ENCODE measurements around the gene S100A13.

The S100A13 gene

DNA sequence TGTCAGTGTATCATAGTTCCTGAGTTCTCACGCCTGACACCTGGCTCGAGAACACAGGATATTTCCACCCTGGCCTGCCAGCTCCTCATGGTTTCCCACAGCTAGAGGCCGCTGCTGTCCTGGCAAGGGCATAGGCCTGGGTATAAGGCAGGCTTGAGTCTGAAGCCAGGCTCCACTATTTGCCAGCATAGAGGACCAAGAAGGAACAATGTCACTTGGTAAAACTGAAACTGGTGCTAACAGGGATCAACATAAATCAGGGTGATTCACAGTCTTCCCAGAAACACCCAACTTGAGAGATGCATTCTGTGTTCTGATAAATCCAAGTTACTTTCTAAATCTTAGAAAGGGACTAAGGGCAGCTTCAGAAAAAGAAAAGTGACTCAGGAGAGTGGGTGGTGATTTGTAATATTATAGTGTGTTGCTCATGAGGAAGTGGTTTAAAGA is 54.7 kb downstream of the S100A13 start:
- DNase-seq (ENCODE audit: low spot score), result peak; percentile 81

DNA sequence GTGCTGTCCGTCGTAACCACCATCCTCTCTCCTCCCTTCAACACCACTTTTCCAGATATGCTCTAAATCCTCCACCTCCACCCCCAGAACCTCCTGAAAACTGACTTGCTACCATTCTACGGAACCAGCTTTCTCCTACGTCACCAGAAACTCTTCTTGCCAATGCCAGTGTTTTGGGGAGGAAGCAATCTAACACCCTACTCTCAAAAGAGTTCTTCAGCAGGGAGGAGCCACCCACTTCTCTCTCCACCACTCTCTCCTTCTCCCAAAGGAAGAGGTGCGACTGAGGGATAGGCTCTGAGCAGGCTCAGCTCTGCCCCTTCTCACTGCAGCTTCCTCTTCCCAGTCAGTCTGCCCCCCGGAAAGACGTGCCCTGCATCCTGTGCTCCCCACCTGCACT is 55.6 kb downstream of the S100A13 start:
- no peak for DNase-seq (ENCODE audit: low spot score)

DNA sequence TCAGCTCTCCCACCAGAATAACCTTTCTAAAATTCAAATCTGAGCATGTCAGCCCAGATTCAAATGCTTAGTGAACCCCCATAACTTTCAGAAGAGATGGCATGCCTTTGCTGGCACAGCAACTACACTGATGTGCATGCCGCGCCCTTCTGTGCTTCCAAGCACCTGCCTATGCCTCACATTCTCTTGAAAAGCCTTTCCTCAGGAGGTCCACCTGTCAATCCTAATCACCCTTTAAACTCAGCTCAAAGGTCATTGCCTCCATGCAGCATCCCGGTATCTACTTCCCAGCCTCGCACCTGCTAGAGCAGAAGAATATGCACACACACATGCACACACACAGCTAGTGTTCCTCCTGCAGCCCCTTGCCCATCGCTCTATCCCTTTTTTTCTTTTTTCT is 56.4 kb downstream of the S100A13 start:
- DNase-seq (ENCODE audit: low spot score), result no peak

DNA sequence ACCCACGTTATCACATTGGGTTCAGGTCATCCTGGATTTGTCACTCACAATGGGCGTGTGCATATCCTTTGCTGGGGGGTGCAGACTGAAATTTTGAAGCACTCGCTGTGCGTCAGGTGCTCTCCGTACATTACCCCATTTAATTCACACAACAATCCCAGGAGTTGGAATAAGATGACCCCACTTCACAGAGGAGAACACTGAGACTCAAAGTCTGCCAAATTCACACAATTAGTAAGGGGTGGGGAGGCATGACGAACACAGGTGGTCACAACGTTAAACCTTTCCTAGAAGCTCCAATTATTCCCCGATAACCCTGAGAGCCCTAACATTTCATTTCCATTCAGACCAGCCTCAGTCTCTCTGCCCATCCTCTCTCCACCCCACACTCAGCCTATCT is 57.8 kb downstream of the S100A13 start:
- no peak for DNase-seq (ENCODE audit: low spot score)
